ENCODE measurements around the gene PEX11B. TPM values are rescaled to one million over a fixed set of nuclear protein-coding genes. Genes with fewer than 3 reads are reported as not detected.

Gene PEX11B
- total RNA-seq, 1 experiment from 2014 or later: 16.1 TPM

Other genes with a start within 250 kb of the PEX11B start
- 90.2 and 98.9 TPM in 2 replicates for gene PDZK1, start 211.3 kb downstream of the PEX11B start, total RNA-seq (2022)
- gene CD160, start 199.2 kb downstream of the PEX11B start, total RNA-seq (2022): 0.16 and 0.20 TPM in 2 replicates
- 16.6 and 17.5 TPM in 2 replicates for gene RNF115, start 94.6 kb downstream of the PEX11B start, total RNA-seq (2022)
- 48.0 and 48.8 TPM in 2 replicates for gene POLR3C, start 94.5 kb downstream of the PEX11B start, total RNA-seq (2022)
- gene NUDT17, start 73.1 kb downstream of the PEX11B start, total RNA-seq (2022): 4.8 and 6.4 TPM in 2 replicates
- 20.3 and 22.0 TPM in 2 replicates for gene PIAS3, start 59.6 kb downstream of the PEX11B start, total RNA-seq (2022)
- gene ANKRD35, start 32.9 kb downstream of the PEX11B start, total RNA-seq (2022): 0.09 and 0.34 TPM in 2 replicates
- gene ITGA10, start 8.7 kb downstream of the PEX11B start, total RNA-seq (2022): 0.12 and 0.43 TPM in 2 replicates
- 178 and 185 TPM in 2 replicates for gene RBM8A, start 8.8 kb upstream of the PEX11B start, total RNA-seq (2022)
- 0.82 and 1.1 TPM in 2 replicates for gene LIX1L, start 39.3 kb upstream of the PEX11B start, total RNA-seq (2022)
- gene ANKRD34A, start 45.9 kb upstream of the PEX11B start, total RNA-seq (2022): 0.19 and 0.77 TPM in 2 replicates
- gene POLR3GL, start 46.0 kb upstream of the PEX11B start, total RNA-seq (2022): 2.9 and 3.4 TPM in 2 replicates
- 27.5 and 38.6 TPM in 2 replicates for gene TXNIP, start 77.9 kb upstream of the PEX11B start, total RNA-seq (2022)
- not detected in 2 replicates for gene HJV, start 103.0 kb upstream of the PEX11B start, total RNA-seq (2022)
- gene NBPF10, start 226.1 kb upstream of the PEX11B start, total RNA-seq (2022): 2.3 TPM in 2 replicates

Data from Caco-2 (cell line).